SK-N-SH (cell line): ENCODE data around the gene F2. TPM values are rescaled to one million over a fixed set of nuclear protein-coding genes. Genes with fewer than 3 reads are reported as not detected.

ENCODE experiments used
- CTCF ChIA-PET: fragments of 300-600, 350-600 bp; formaldehyde crosslinking; extraction: SDS; loops from one replicate; lab custom pipeline; 2021; lab: Yijun Ruan, JAX
- POLR2A ChIA-PET: fragments of 350-600 bp; sonication (Branson Sonifier 250); formaldehyde crosslinking; extraction: SDS; loops from one replicate; lab custom pipeline; 2020; ENCODE audit warnings: antibody characterized with exemption, inconsistent platforms; lab: Yijun Ruan, JAX
- DNase-seq: peaks from one replicate; pipeline ENCODE4 v3.0.0; 2012
- H2AFZ ChIP-seq: fragments of 200-600 bp; sonication (generic); 2 replicates; pipeline ENCODE4 v1.8.1; 2016; ENCODE audit warnings: antibody characterized with exemption, mild to moderate bottlenecking, low read depth
- H3F3A ChIP-seq: fragments of 200-600 bp; sonication (generic); replicated peaks from 2 replicates; pipeline ENCODE3; 2016; ENCODE audit warnings: antibody characterized with exemption, mild to moderate bottlenecking; ENCODE audit not compliant: insufficient read depth
- H3K27ac ChIP-seq, 2 experiments: fragments of 200-500 bp in 1 of 2; fragments of 200-600 bp in 1 of 2; sonication (Bioruptor generic) in 1 of 2; sonication (generic), shearing (Covaris generic) in 1 of 2; 2 replicates each; pipeline versions ENCODE4 v1.5.1 to v1.6.1; 2014 to 2016; ENCODE audit warnings: low read depth in 2 of 2, inconsistent platforms in 1 of 2, low read length in 1 of 2, mild to moderate bottlenecking in 1 of 2, mixed read lengths in 1 of 2
- H3K27me3 ChIP-seq: fragments of 200-600 bp; sonication (generic), shearing (Covaris generic); 2 replicates; pipeline ENCODE4 v1.6.1; 2016; ENCODE audit warnings: mixed run types; ENCODE audit not compliant: insufficient read depth
- H3K36me3 ChIP-seq, 2 experiments: fragments of 200-500 bp in 1 of 2; fragments of 200-600 bp in 1 of 2; sonication (Bioruptor generic) in 1 of 2; sonication (generic) in 1 of 2; replicated peaks in 1 of 2; 2 replicates each; pipeline versions ENCODE3 to v1.5.1; 2014 to 2016; ENCODE audit warnings: low read length in 1 of 2, mild to moderate bottlenecking in 1 of 2; ENCODE audit not compliant: insufficient read depth in 2 of 2, control insufficient read depth in 1 of 2
- H3K4me1 ChIP-seq, 2 experiments: fragments of 200-500 bp in 1 of 2; fragments of 200-600 bp in 1 of 2; sonication (Bioruptor generic) in 1 of 2; sonication (generic), shearing (Covaris generic) in 1 of 2; 2 replicates each; pipeline versions ENCODE4 v1.5.1 to v1.6.1; 2014 to 2016; ENCODE audit warnings: low read depth in 1 of 2, low read length in 1 of 2, mixed run types in 1 of 2; ENCODE audit not compliant: insufficient read depth in 2 of 2, control insufficient read depth in 1 of 2
- H3K4me2 ChIP-seq: fragments of 200-600 bp; sonication (generic), shearing (Covaris generic); 2 replicates; pipeline ENCODE4 v1.6.1; 2017; ENCODE audit warnings: mixed run types
- H3K4me3 ChIP-seq, 2 experiments: fragments of 200-500 bp in 1 of 2; fragments of 200-600 bp in 1 of 2; sonication (Bioruptor generic) in 1 of 2; sonication (generic), shearing (Covaris generic) in 1 of 2; 2 replicates each; pipeline versions ENCODE4 v1.5.1 to v1.8.1; 2014 to 2016; ENCODE audit warnings: low read depth in 2 of 2, inconsistent platforms in 1 of 2, low read length in 1 of 2, mild to moderate bottlenecking in 1 of 2, mixed read lengths in 1 of 2, moderate library complexity in 1 of 2
- H3K79me2 ChIP-seq: fragments of 200-600 bp; sonication (generic); 2 replicates; pipeline ENCODE4 v1.8.1; 2017; ENCODE audit warnings: mild to moderate bottlenecking; ENCODE audit not compliant: insufficient read depth
- H3K9ac ChIP-seq: fragments of 200-600 bp; sonication (generic); 2 replicates; pipeline ENCODE4 v1.6.1; 2017; ENCODE audit warnings: mixed run types
- H3K9me2 ChIP-seq: fragments of 200-600 bp; sonication (generic); 2 replicates; pipeline ENCODE4 v1.6.1; 2017; ENCODE audit warnings: mixed run types
- H3K9me3 ChIP-seq: fragments of 200-600 bp; sonication (generic); 2 replicates; pipeline ENCODE4 v1.6.1; 2017; ENCODE audit warnings: mixed run types, mild to moderate bottlenecking, moderate library complexity
- H4K20me1 ChIP-seq: fragments of 200-600 bp; sonication (generic); 2 replicates; pipeline ENCODE4 v1.6.1; 2017; ENCODE audit warnings: mild to moderate bottlenecking, mixed run types; ENCODE audit not compliant: insufficient read depth
- CHD2 ChIP-seq: fragments of 150-350 bp; IDR thresholded peaks from 2 replicates; pipeline ENCODE4 v1.6.1; 2018; ENCODE audit warnings: low read length; ENCODE audit not compliant: partially characterized antibody
- EP300 ChIP-seq, 2 experiments: IDR thresholded peaks; 2 replicates each; pipeline versions ENCODE4 v1.4.0 to v1.6.1; 2012; ENCODE audit warnings: borderline replicate concordance in 1 of 2, low read depth in 1 of 2, low read length in 1 of 2
- EZH2phosphoT487 ChIP-seq: fragments of 200-600 bp; sonication (generic); IDR thresholded peaks from 2 replicates; pipeline ENCODE4 v1.6.1; 2017; ENCODE audit warnings: low read depth, mixed run types, mild to moderate bottlenecking, antibody characterized with exemption, moderate library complexity, borderline replicate concordance
- FOXM1 ChIP-seq: IDR thresholded peaks from 2 replicates; pipeline ENCODE4 v1.4.0; 2012; ENCODE audit warnings: low read depth, mild to moderate bottlenecking
- GATA2 ChIP-seq: sonication (generic); formaldehyde crosslinking; IDR thresholded peaks from 2 replicates; pipeline ENCODE4 v1.5.0; 2020; ENCODE audit warnings: mild to moderate bottlenecking, missing genetic modification reagents
- IRF3 ChIP-seq: fragments of 150-350 bp; IDR thresholded peaks from 2 replicates; pipeline ENCODE4 v1.6.1; 2016; ENCODE audit warnings: mild to moderate bottlenecking, low read depth, low read length
- JUND ChIP-seq: IDR thresholded peaks from 2 replicates; pipeline ENCODE4 v1.4.0; 2012
- RCOR1 ChIP-seq: fragments of 150-350 bp; IDR thresholded peaks from 2 replicates; pipeline ENCODE4 v1.6.1; 2017; ENCODE audit warnings: antibody characterized with exemption, low read length
- RXRA ChIP-seq: IDR thresholded peaks from 2 replicates; pipeline ENCODE4 v1.4.0; 2012; ENCODE audit warnings: low read depth, mild to moderate bottlenecking, borderline replicate concordance
- SIN3A ChIP-seq: IDR thresholded peaks from 2 replicates; pipeline ENCODE4 v1.6.1; 2012; ENCODE audit warnings: low read depth, mild to moderate bottlenecking, low read length, moderate library complexity, borderline replicate concordance
- TEAD4 ChIP-seq: IDR thresholded peaks from 2 replicates; pipeline ENCODE4 v1.4.0; 2012; ENCODE audit warnings: mild to moderate bottlenecking, borderline replicate concordance; ENCODE audit not compliant: insufficient read depth
- USF2 ChIP-seq: fragments of 150-350 bp; IDR thresholded peaks from 2 replicates; pipeline ENCODE4 v1.6.1; 2017; ENCODE audit warnings: antibody characterized with exemption, low read length, low read depth, borderline replicate concordance
- WGBS: methylation state at CpG from one replicate; pipeline ENCODE4 v1.1.6; 2017; ENCODE audit warnings: low lambda C conversion rate; 5-methylcytosine and 5-hydroxymethylcytosine counted together
- polyA plus RNA-seq, 3 experiments: library from polyadenylated mRNA; depleted of rRNA; stranded (reverse); fragments of >200 nt; gene quantifications; 2 replicates each; pipeline ENCODE4 v1.2.3, GENCODE V29; 2012
- TF ChIP-seq, protein P1 (sequence below): IDR thresholded peaks from 2 replicates; pipeline ENCODE4 v1.4.0; 2012; ENCODE audit warnings: low read depth, borderline replicate concordance
- TF ChIP-seq, protein P2 (sequence below): IDR thresholded peaks from 2 replicates; pipeline ENCODE4 v1.4.0; 2012; ENCODE audit warnings: low read depth

Gene F2
- polyA plus RNA-seq, 1 of the 3 experiments (the other 2 are of a cell fraction) = 0.07 TPM

GRCh38 chr11:46684367-46684766, 34.6 kb upstream of the F2 start:
- Histone ChIP-seq H3K27ac (no peak overlapping the region), H3K9me2 (no peaks in the 10 kb centered on the region), H3F3A (no peaks in the 10 kb centered on the region), H3K4me1 (peaks cover 0 to 4% of the 10 kb centered on the region in 2 experiments; a peak in 1 of 4 replicates), H2AFZ (no peak overlapping the region), H3K36me3 (peaks cover 33 to 39% of the 10 kb centered on the region in 2 experiments), H3K79me2 (no peaks in the 10 kb centered on the region; the same call in 1 of the 2 replicates)
- no peak for DNase-seq
- POLR2A ChIA-PET = no interaction called here
- TF ChIP-seq IRF3 = no peak
- TF ChIP-seq SIN3A = no peak
- TF ChIP-seq, all 33 proteins: peak for 0
- no peak overlapping the region for H3K4me2 ChIP-seq
- WGBS = 95% methylated on average over 3 of the region's 3 CpGs
- no peak overlapping the region for H3K4me3 ChIP-seq
- no peaks in the 10 kb centered on the region for H3K9me3 ChIP-seq
- no peaks in the 10 kb centered on the region for H3K27me3 ChIP-seq
- no peaks in the 10 kb centered on the region for H4K20me1 ChIP-seq
- CTCF ChIA-PET = interaction anchor here (0.7 to 0.9 kb wide), 2 partner anchors 10 to 149 kb away, joined by 3 read pairs; no protein-coding TSS in a partner anchor
- no peak overlapping the region for H3K9ac ChIP-seq

DNA sequence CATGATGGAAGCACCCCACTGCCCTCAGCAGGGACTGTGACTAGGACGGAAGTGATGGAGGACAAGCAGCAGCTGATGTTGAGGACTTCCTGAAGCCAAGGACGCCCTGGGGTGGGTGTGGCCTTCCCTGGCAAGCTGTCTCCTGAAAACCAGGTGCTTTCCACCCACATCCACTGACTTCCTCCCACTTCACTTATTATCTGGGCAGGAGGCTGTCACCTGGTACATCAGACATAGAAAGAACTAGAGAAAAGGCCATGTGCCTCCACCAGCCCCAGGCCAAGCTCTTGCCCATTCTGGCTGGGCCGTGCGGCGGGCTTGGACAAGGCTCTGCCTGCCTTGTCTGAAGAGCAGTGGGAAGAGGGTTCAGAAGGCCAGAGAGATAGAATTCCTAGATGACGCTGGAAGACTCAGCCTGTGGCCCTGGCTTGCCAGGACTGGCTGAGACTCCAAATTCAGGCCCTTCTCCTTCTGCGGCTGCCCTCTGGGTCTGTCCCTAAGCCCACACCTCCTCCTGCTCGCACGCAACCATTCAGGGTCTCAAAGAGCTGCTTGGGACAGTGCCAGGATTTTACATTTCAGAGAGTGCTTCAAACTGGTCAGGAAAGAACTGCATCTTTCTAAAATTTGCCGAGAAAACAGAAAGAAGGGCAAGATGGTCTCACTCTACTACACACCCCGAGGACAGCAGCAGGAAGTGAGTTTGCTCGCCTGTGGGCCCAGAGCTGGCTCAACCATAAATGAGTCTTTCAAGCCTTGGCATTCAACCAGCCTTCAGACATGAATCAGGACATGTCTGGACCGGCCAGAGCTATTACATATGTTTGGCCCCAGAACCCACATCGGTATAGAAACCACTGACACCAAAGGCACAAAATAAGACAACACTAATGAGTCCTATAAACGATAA, 31.9 kb upstream of the F2 start:
- WGBS = 93% methylated on average over 15 of the region's 15 CpGs
- no peak for DNase-seq
- ChIA-PET CTCF (no interaction called here), POLR2A (interaction anchor here (0.8 kb wide), 1 partner anchor 10 kb away, joined by 3 read pairs; no protein-coding TSS in a partner anchor)
- no peaks in the 10 kb centered on the region; the same call in 1 of the 2 replicates for H3K79me2 ChIP-seq
- H3K4me2 ChIP-seq = no peak overlapping the region
- peaks cover 21 to 37% of the 10 kb centered on the region in 2 experiments for H3K36me3 ChIP-seq
- no peaks in the 10 kb centered on the region for H3K27me3 ChIP-seq
- no peaks in the 10 kb centered on the region for H3K9me3 ChIP-seq
- H3F3A ChIP-seq = no peaks in the 10 kb centered on the region
- TF ChIP-seq JUND (no peak), FOXM1 (no peak), EP300 (IDR thresholded peaks at IDR 0.05; ENCODE audit: borderline replicate concordance in 1 of 2, low read depth in 1 of 2, low read length in 1 of 2) (no peak), EZH2phosphoT487 (no peak), SIN3A (no peak), TEAD4 (no peak), RCOR1 (no peak), CHD2 (no peak), USF2 (no peak), IRF3 (no peak), RXRA (no peak), GATA2 (CRISPR knock-in tag) (no peak)
- TF ChIP-seq, protein P1, sequence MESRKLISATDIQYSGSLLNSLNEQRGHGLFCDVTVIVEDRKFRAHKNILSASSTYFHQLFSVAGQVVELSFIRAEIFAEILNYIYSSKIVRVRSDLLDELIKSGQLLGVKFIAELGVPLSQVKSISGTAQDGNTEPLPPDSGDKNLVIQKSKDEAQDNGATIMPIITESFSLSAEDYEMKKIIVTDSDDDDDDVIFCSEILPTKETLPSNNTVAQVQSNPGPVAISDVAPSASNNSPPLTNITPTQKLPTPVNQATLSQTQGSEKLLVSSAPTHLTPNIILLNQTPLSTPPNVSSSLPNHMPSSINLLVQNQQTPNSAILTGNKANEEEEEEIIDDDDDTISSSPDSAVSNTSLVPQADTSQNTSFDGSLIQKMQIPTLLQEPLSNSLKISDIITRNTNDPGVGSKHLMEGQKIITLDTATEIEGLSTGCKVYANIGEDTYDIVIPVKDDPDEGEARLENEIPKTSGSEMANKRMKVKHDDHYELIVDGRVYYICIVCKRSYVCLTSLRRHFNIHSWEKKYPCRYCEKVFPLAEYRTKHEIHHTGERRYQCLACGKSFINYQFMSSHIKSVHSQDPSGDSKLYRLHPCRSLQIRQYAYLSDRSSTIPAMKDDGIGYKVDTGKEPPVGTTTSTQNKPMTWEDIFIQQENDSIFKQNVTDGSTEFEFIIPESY = no peak
- TF ChIP-seq, protein P2, sequence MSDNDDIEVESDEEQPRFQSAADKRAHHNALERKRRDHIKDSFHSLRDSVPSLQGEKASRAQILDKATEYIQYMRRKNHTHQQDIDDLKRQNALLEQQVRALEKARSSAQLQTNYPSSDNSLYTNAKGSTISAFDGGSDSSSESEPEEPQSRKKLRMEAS = no peak
- no peak overlapping the region for H2AFZ ChIP-seq
- no peak overlapping the region for H3K4me3 ChIP-seq
- H3K27ac ChIP-seq = peak overlapping the region in 1 of 2 experiments; percentile 25; a peak in 2 of 4 replicates
- H4K20me1 ChIP-seq = no peaks in the 10 kb centered on the region
- no peak overlapping the region for H3K9ac ChIP-seq
- H3K4me1 ChIP-seq = peaks cover 0 to 4% of the 10 kb centered on the region in 2 experiments; a peak in 1 of 4 replicates
- H3K9me2 ChIP-seq = no peaks in the 10 kb centered on the region
